ES-I3 (cell line): ENCODE measurements around the gene FHIT.
"Not testable (repeated sequence)": the region's sequence is repeated elsewhere in the genome, so short reads cannot be mapped to it uniquely, and the experiment has no call there.

ENCODE experiments used
- H3K36me3 ChIP-seq: 2 replicates; pipeline ENCODE4 v1.6.1; 2013; ENCODE audit warnings: mild to moderate bottlenecking, low read length, control low read depth, moderate library complexity; ENCODE audit not compliant: insufficient read depth
- H3K4me1 ChIP-seq: 2 replicates; pipeline ENCODE4 v1.6.1; 2013; ENCODE audit warnings: mild to moderate bottlenecking, control low read depth, low read length; ENCODE audit not compliant: insufficient read depth
- H3K9ac ChIP-seq: 2 replicates; pipeline ENCODE4 v1.6.1; 2013; ENCODE audit warnings: low read depth, mild to moderate bottlenecking, low read length, moderate library complexity
- H3K9me3 ChIP-seq: 2 replicates; pipeline ENCODE4 v1.6.1; 2013; ENCODE audit warnings: mild to moderate bottlenecking, low read length, moderate library complexity; ENCODE audit not compliant: control insufficient read depth, insufficient read depth

The FHIT gene

DNA sequence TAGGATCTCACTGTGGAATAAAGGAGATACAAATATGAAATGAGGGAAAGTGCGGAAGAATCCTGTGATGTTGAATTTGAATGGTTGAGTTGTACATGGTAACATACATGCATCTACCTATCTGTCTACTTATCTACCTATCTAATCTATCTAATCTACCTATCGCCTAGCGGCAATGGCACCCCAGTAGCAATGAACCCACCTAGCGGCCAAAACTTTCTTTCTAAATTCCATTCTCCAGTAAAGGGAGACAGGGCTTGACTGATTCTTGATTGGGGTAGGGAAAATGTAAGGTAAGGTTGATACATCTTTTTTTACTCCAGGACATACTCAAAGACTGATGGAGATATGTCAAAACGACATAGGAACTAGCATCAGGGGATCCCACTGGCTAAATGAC, 345.0 kb downstream of the FHIT start:
- H3K9me3 ChIP-seq, result no peaks in the 10 kb centered on the region

DNA sequence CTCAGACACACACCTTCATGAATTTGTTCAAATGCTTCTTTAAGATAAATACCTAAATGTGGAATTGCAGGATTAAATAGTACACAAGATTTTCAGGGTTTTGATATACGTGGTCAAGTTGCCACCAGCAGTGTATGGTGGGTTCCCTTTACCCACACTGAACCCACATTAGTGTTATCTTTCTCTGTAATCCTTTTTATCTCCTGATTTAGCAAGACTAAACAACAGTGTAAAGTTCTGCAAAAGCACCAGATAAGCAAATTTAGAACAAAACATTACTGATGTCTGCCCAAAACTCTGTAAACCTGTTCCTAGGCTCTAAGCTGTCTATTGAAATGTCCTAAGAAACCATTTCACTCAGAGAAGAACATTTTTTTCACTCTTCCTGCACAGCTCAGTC, 352.9 kb downstream of the FHIT start:
- no peaks in the 10 kb centered on the region for H3K9me3 ChIP-seq
- H3K9ac ChIP-seq, result no peak overlapping the region
- no peaks in the 10 kb centered on the region for H3K36me3 ChIP-seq
- peaks cover 9% of the 10 kb centered on the region; the same call in 1 of the 2 replicates for H3K4me1 ChIP-seq

More for the DNA sequence above, 345.0 kb downstream of the FHIT start:
- Histone ChIP-seq H3K9ac (no peak overlapping the region), H3K36me3 (no peaks in the 10 kb centered on the region), H3K4me1 (no peaks in the 10 kb centered on the region)

DNA sequence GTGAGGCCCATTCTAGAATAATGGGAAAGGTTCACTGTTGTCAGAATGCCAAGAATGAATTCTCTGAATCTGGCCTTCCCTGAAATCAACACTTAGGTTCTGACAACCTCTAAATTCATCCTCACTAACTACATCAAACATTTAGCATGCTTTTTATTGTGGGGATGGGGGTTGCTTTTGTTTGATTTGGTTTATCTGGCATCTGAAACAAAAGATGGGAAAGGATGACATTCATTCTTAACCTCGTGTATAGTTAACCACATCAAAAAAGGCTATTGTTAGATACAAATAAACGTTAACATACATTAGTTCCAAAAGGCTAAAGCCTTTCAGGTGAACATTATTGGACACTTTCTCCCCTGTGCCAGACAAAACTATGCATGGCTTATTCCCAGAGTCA, 357.3 kb downstream of the FHIT start:
- peaks cover 9% of the 10 kb centered on the region; the same call in 1 of the 2 replicates for H3K4me1 ChIP-seq
- H3K9ac ChIP-seq, result no peak overlapping the region
- H3K36me3 ChIP-seq, result no peaks in the 10 kb centered on the region
- H3K9me3 ChIP-seq, result no peaks in the 10 kb centered on the region

DNA sequence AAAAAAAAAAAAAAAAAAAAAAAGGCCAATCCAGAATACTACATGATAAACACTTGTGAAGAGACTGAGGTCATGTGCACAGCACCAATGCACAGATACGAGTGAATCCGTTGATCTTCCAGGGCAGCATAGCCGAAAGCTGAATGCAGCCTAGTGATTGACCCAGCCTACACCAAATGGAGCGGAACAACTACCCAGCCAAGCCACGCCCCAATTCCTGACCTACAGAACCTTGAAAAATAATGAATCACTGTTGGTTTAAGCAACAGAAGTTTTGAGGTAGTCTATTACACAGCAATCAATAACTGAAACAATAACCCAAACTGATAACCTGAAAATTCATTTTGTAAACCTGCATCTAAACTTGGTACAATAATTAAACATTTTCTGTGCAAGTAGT, 361.0 kb downstream of the FHIT start:
- Histone ChIP-seq H3K9me3 (no peaks in the 10 kb centered on the region), H3K9ac (no peak overlapping the region), H3K4me1 (peaks cover 13% of the 10 kb centered on the region; the same call in 1 of the 2 replicates), H3K36me3 (no peaks in the 10 kb centered on the region)

DNA sequence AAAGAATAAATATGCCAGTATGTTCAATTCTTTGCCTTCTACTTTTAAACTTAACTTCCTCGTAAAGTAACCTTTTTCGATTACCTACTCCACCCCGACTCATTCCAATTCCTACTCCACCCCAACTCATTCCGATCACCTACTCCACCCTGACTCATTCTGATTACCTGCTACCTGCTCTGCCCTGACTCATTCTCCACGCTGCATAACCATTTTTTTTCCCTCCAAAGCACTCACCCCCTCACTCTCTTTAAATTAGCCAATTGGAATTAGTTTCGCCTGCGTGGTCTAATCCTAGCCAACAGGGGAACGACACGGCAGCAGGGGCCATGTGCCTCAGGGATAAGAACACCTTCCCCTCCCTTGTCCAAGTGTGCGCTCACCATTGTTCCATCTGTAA, 362.3 kb downstream of the FHIT start:
- H3K9ac ChIP-seq, H3K36me3 ChIP-seq, H3K9me3 ChIP-seq, H3K4me1 ChIP-seq: not testable (repeated sequence)

DNA sequence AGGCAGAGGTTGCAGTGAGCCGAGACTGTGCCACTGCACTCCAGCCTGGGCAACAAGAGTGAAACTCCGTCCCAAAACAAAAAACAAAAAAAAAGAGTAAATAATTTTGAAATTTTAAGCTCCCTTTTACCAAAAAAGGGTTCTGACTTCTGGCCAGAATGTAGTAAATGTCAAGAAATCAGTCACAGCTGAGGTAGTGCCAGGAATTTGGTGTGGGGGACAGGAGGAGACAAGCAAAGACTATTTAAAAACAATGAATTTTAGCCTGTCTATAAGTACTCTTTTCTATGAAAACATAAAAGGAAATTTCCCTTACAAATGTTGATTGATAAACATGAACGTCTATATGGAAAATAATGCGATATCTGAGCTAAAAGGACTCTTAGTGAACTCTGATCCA, 363.7 kb downstream of the FHIT start:
- Histone ChIP-seq H3K4me1 (peaks cover 7% of the 10 kb centered on the region; the same call in 1 of the 2 replicates), H3K9me3 (peaks cover 6% of the 10 kb centered on the region; the same call in 1 of the 2 replicates), H3K9ac (no peak overlapping the region), H3K36me3 (no peaks in the 10 kb centered on the region)

DNA sequence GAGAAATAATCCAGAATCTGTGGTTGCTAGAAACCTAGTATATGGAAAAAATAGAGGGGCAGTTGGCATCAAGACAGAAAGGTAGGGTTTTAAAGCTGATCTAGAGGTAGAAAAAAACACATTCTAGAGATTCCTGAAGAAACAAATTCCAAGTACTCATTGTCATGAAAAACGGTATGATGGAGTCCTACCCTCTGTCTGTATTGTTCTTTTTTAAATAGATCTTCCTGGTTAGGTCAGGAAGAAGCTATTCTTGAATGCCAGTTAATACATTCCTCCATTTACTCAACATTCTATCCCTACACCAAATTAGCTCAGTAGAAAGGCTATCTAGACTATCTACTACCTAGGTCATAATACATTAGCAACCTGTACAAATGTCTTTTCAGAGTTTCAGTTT, 364.7 kb downstream of the FHIT start:
- no peak overlapping the region for H3K9ac ChIP-seq
- peaks cover 7% of the 10 kb centered on the region; the same call in 1 of the 2 replicates for H3K4me1 ChIP-seq
- peaks cover 11% of the 10 kb centered on the region for H3K9me3 ChIP-seq
- no peaks in the 10 kb centered on the region for H3K36me3 ChIP-seq

DNA sequence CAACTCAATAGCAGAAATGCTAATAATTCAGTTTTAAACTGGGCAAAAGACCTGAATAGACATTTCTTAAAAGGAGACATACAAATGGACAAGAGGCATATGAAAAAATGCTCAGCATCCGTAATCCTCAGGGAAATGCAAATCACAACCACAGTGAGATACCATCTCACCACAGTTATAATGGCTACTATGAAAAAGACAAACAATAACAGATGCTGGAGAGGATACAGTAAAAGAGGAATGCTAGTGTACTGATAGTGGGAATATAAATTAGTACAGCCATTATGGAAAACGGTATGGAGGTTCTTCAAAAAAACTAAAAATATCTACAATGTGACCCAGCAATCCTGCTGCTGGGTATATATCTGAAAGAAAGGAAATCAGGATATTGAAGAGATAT, 367.2 kb downstream of the FHIT start:
- peaks cover 11% of the 10 kb centered on the region for H3K9me3 ChIP-seq
- H3K36me3 ChIP-seq, result no peaks in the 10 kb centered on the region
- H3K9ac ChIP-seq, result no peak overlapping the region
- peaks cover 7% of the 10 kb centered on the region; the same call in 1 of the 2 replicates for H3K4me1 ChIP-seq

DNA sequence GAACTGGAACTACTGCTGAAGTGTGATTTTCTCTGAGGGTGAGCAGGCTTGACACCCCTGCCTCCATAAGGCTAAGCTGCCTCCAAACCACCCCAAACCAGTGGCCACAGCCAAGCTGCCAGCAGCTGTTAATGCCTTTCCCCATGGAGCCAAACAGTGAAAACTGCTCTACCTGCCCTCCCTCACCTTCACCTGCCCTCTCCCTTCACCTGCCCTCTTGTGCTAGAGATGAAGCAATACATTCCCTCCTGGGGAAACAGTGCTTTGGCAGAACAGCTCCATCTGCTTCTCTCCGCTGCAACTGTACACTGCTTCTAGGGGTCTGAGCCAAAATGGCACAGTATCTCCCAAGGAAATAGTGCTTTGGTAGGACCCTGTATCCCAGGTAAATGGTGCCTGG, 374.1 kb downstream of the FHIT start:
- Histone ChIP-seq H3K9ac (no peak overlapping the region), H3K9me3 (peaks cover 2% of the 10 kb centered on the region; the same call in 1 of the 2 replicates), H3K36me3 (no peaks in the 10 kb centered on the region), H3K4me1 (no peaks in the 10 kb centered on the region)

DNA sequence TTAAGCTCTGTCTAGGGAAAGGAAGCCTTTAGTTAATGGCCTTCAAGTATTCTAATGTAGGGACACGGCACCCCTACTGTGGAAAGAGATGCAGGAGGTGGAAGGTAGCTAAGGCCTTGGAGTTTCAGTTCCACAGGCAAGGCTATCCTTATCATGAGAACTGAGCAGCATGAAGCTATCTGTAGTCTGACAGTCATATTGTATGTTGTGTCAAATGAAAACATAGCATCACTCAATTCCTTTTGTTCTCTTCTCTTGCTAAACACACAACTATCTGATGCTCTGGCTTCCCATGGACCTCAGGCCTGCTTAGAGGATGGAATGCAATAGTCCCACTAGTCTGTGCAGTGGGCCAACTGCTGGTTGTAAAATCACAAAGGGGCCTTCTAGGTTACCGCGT, 380.9 kb downstream of the FHIT start:
- H3K4me1 ChIP-seq, result no peaks in the 10 kb centered on the region
- H3K9me3 ChIP-seq, result no peaks in the 10 kb centered on the region; the same call in 1 of the 2 replicates
- no peaks in the 10 kb centered on the region for H3K36me3 ChIP-seq
- no peak overlapping the region for H3K9ac ChIP-seq

DNA sequence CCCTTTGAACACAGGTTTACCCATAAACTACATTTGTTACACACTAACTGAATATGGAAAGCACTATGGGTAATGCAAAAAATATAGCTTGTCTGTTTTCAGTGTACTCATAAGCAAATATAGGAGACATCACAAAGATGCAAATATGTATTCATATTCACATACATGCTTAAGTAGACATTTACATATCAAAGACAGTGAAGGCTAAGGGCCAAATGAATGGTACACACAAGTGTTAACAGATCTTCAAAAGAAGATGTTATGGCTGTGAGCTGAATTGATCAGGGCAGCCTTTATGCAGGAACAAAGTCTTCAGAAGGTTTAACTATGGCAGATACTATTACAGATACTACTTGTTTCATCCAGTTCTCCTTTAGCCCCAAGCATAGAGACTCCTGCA, 384.1 kb downstream of the FHIT start:
- no peaks in the 10 kb centered on the region for H3K36me3 ChIP-seq
- no peaks in the 10 kb centered on the region for H3K4me1 ChIP-seq
- no peak overlapping the region for H3K9ac ChIP-seq
- H3K9me3 ChIP-seq, result no peaks in the 10 kb centered on the region; the same call in 1 of the 2 replicates

DNA sequence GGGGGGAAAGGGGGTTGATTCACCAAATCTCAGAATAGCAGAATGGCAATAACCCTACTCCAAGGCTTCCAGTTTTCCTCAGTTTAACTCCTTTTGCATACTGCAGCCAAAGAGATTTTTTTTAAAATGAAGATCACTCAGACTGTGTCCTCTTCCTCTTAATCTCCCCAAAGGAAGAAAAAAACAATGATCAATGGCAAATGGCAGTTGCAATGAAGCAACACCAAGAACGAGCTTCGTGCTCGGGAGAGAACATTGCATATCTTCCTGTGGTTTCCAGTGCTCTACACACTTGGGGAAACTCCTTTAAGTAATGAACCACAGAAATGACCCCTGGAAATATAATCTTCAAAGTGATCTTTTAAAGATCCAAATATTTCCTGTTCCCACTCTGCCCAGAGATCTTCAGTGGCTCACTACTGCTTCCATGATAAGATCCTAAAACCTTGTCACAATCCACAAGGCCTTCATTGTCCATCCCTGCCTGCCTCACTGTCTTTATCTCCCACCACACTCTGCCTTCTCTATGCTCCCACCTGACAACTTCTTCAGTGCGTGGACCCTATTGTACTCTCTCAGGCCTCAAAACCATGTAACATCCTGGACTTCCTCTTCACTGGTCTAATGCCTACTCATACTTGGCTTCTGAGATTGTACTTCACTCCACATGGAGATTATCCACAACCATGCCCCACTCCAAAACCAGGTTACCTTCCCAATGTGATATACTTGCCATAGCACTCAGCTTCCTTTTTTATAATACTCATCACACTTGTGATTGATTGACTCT, 394.8 kb downstream of the FHIT start:
- Histone ChIP-seq H3K36me3 (no peaks in the 10 kb centered on the region), H3K9ac (no peak overlapping the region), H3K4me1 (no peaks in the 10 kb centered on the region), H3K9me3 (peaks cover 3% of the 10 kb centered on the region; the same call in 1 of the 2 replicates)

DNA sequence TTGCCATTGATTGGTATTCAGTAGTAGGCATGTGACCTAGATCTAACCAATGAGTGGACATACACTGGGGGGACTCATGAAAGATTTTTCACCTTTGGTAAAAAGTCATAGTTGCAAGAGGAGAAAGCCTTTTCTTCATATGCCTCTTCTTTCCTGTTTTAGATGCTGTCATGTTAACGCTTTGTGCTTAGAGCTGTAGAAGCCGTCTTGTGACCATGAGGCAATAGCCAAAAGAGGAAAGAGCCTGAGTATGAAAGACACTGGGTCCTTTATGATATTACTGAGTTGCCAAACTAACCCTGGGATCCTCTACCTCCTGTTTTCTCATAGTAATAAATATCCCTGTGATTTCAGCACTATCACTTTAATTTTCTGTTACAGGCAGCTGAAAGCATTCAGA, 396.0 kb downstream of the FHIT start:
- Histone ChIP-seq H3K36me3 (no peaks in the 10 kb centered on the region), H3K9me3 (peaks cover 3% of the 10 kb centered on the region; the same call in 1 of the 2 replicates), H3K4me1 (no peaks in the 10 kb centered on the region), H3K9ac (no peak overlapping the region)

DNA sequence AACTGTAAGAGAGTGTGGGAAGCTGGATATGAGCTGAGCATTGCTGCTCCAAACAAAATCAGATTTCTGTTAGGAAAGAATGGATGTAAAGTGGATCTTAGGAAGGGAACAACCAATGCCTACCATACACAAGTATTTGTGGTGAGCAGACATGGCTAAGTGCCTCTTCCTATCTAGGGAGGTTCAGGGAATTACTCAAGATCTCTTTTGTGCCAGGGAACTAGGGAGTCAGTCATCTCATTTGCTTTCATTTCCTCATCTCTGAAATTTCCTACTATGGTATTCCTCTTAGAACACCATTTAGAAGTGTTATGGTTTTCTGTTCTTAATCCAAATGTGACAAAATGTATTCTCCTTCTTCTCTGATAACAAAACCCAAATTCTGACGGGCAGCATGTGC, 396.5 kb downstream of the FHIT start:
- no peaks in the 10 kb centered on the region for H3K4me1 ChIP-seq
- no peak overlapping the region for H3K9ac ChIP-seq
- H3K36me3 ChIP-seq, result no peaks in the 10 kb centered on the region
- peaks cover 3% of the 10 kb centered on the region; the same call in 1 of the 2 replicates for H3K9me3 ChIP-seq

DNA sequence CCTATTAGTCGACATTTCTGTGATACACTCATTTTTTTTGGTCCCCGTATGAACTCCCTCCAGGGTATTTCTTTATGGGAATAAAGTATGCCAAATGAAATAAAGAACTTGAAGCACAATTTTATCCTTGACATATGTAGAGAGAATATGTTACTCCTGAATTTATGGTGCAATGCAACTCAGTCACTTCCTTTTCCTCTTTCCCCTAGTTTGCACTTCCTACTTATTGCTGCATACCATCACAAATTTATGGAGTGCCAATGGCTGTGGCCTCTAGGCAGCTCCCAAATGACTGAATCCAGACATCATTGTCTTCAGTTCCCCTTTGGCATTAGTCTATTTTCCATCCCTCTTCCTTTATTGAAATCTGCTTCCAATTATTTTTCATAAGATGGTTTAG, 403.5 kb downstream of the FHIT start:
- Histone ChIP-seq H3K9ac (no peak overlapping the region), H3K36me3 (no peaks in the 10 kb centered on the region), H3K4me1 (no peaks in the 10 kb centered on the region), H3K9me3 (peaks cover 3% of the 10 kb centered on the region; the same call in 1 of the 2 replicates)
